ENCODE data around the gene MGAT4B. TPM values are rescaled to one million over a fixed set of nuclear protein-coding genes. Genes with fewer than 3 reads are reported as not detected.

The MGAT4B gene
- total RNA-seq (2022): 215 and 217 TPM in 2 replicates
- Bru-seq, nascent RNA: percentile 69 among the genes with signal in this experiment
- percentile 81 among the genes with signal in this experiment for BruChase-seq, experiment 1, labeled RNA remaining after a 2-hour chase
- BruChase-seq, experiment 2, labeled RNA remaining after a 6-hour chase: percentile 93 among the genes with signal in this experiment
- long read RNA-seq, transcript MGAT4B-201 (15 exons, 2,446 nt): major isoform, 115 of 193 reads
- long read RNA-seq, partial matches to known transcripts: 39 of 193 reads
- long read RNA-seq, other reads (novel, unspliced or antisense): 35 of 193 reads

- peak within 1 kb of the TSS; percentile 84 for H3K27ac Mint-ChIP-seq (ENCODE audit: unreplicated experiment)
Observed at GRCh38 chr5:179806250-179807048, at the start of gene MGAT4B. Gene MGAT4B, minus strand, starts transcription at chr5:179806866. Its CDS starts 283 bp downstream, at chr5:179806583.

GRCh38 chr5:179854356-179854755 is 47.7 kb upstream of the MGAT4B start:
- no peaks in the 10 kb centered on the region for H3K4me1 ChIP-seq
- CTCF ChIA-PET: no interaction called here
- no peaks in the 10 kb centered on the region for H3K9me3 ChIP-seq
- BruUV-seq (replicated peaks): no TSS peak
- no peaks in the 10 kb centered on the region for H3K27me3 ChIP-seq (replicated peaks; ENCODE audit: control insufficient read depth, insufficient read depth, low read length)
- POLR2A ChIA-PET: no interaction called here
- H3K36me3 Mint-ChIP-seq (ENCODE audit: insufficient read depth, unreplicated experiment): peaks cover 19% of the 10 kb centered on the region
- DNase-seq: no peak
- H3K9me3 Mint-ChIP-seq (ENCODE audit: unreplicated experiment): no peaks in the 10 kb centered on the region
- no peak overlapping the region for H3K4me3 ChIP-seq (ENCODE audit: low read depth, low read length)
- H3K36me3 ChIP-seq (ENCODE audit: control insufficient read depth, insufficient read depth, low read length): peaks cover 6% of the 10 kb centered on the region
- H3K27me3 Mint-ChIP-seq (ENCODE audit: insufficient read depth, unreplicated experiment): no peaks in the 10 kb centered on the region
- no peak overlapping the region for H3K4me3 Mint-ChIP-seq (ENCODE audit: unreplicated experiment)
- peaks cover 8% of the 10 kb centered on the region for H3K4me1 Mint-ChIP-seq (ENCODE audit: low read depth, unreplicated experiment)
- intact Hi-C loops (cut with micrococcal nuclease; ENCODE audit: unreplicated experiment): no loop called here
- no peak overlapping the region for H3K27ac Mint-ChIP-seq (ENCODE audit: unreplicated experiment)
- TF ChIP-seq CTCF (IDR thresholded peaks at IDR 0.05; ENCODE audit: insufficient read depth in 1 of 2, low read depth in 1 of 2, low read length in 1 of 2, severe bottlenecking in 1 of 2, unreplicated experiment in 1 of 2): no peak

More at GRCh38 chr5:179806250-179807048, at the start of gene MGAT4B:
- DNase-seq: peak; percentile 71 to 86
- no peaks in the 10 kb centered on the region for H3K27me3 ChIP-seq (replicated peaks; ENCODE audit: control insufficient read depth, insufficient read depth, low read length)
- BruUV-seq (replicated peaks): no TSS peak
- H3K9me3 ChIP-seq: no peaks in the 10 kb centered on the region
- Mint-ChIP-seq H3K4me1 (ENCODE audit: low read depth, unreplicated experiment) (peaks cover 13% of the 10 kb centered on the region), H3K36me3 (ENCODE audit: insufficient read depth, unreplicated experiment) (peaks cover 61% of the 10 kb centered on the region), H3K9me3 (ENCODE audit: unreplicated experiment) (no peaks in the 10 kb centered on the region), H3K4me3 (ENCODE audit: unreplicated experiment) (peak within 1 kb of the TSS; percentile 72), H3K27me3 (ENCODE audit: insufficient read depth, unreplicated experiment) (no peaks in the 10 kb centered on the region)
- ChIA-PET POLR2A (interaction anchor here (0.5 to 1.0 kb wide), 3 partner anchors 13 to 265 kb away, joined by 4 to 19 read pairs (median 4); partner anchors contain the start of gene HNRNPH1), CTCF (interaction anchor here (1.1 kb wide), 1 partner anchor 51 kb away, joined by 3 read pairs; no protein-coding TSS in a partner anchor)
- peak within 1 kb of the TSS; percentile 97 for H3K4me3 ChIP-seq (ENCODE audit: low read depth, low read length)
- peaks cover 3% of the 10 kb centered on the region for H3K36me3 ChIP-seq (ENCODE audit: control insufficient read depth, insufficient read depth, low read length)
- H3K4me1 ChIP-seq: peaks cover 18% of the 10 kb centered on the region
- no peak for TF ChIP-seq CTCF (IDR thresholded peaks at IDR 0.05; ENCODE audit: insufficient read depth in 1 of 2, low read depth in 1 of 2, low read length in 1 of 2, severe bottlenecking in 1 of 2, unreplicated experiment in 1 of 2)
- intact Hi-C loops (cut with micrococcal nuclease; ENCODE audit: unreplicated experiment): loop anchor here (2.0 kb wide), 1 partner anchor 44 kb away; no protein-coding TSS in a partner anchor

GRCh38 chr5:179852993-179853547 is 46.4 kb upstream of the MGAT4B start:
- H3K36me3 Mint-ChIP-seq (ENCODE audit: insufficient read depth, unreplicated experiment): peaks cover 9% of the 10 kb centered on the region
- Histone ChIP-seq H3K4me1 (no peaks in the 10 kb centered on the region), H3K27me3 (replicated peaks; ENCODE audit: control insufficient read depth, insufficient read depth, low read length) (no peaks in the 10 kb centered on the region), H3K9me3 (no peaks in the 10 kb centered on the region), H3K4me3 (ENCODE audit: low read depth, low read length) (no peak overlapping the region), H3K36me3 (ENCODE audit: control insufficient read depth, insufficient read depth, low read length) (peaks cover 6% of the 10 kb centered on the region)
- H3K4me3 Mint-ChIP-seq (ENCODE audit: unreplicated experiment): no peak overlapping the region
- H3K9me3 Mint-ChIP-seq (ENCODE audit: unreplicated experiment): no peaks in the 10 kb centered on the region
- intact Hi-C loops (cut with micrococcal nuclease; ENCODE audit: unreplicated experiment): no loop called here
- ChIA-PET CTCF (no interaction called here), POLR2A (no interaction called here)
- no peak overlapping the region for H3K27ac Mint-ChIP-seq (ENCODE audit: unreplicated experiment)
- BruUV-seq (replicated peaks): no TSS peak
- TF ChIP-seq CTCF (IDR thresholded peaks at IDR 0.05; ENCODE audit: insufficient read depth in 1 of 2, low read depth in 1 of 2, low read length in 1 of 2, severe bottlenecking in 1 of 2, unreplicated experiment in 1 of 2): no peak
- peaks cover 8% of the 10 kb centered on the region for H3K4me1 Mint-ChIP-seq (ENCODE audit: low read depth, unreplicated experiment)
- no peaks in the 10 kb centered on the region for H3K27me3 Mint-ChIP-seq (ENCODE audit: insufficient read depth, unreplicated experiment)
- DNase-seq: no peak
